ENCODE measurements around the gene SHISA2.

GRCh38 chr13:26046639-26047038, 5.2 kb downstream of the SHISA2 start:
- no peak for TF ChIP-seq CTCF (IDR thresholded peaks at IDR 0.05; ENCODE audit: low read depth, low read length, missing input control)
- no peak for TF ChIP-seq REST (IDR thresholded peaks at IDR 0.05)
- no peak for TF ChIP-seq EGR1 (IDR thresholded peaks at IDR 0.05; ENCODE audit: low read depth in 2 of 2)
- no peak for TF ChIP-seq SP1 (IDR thresholded peaks at IDR 0.05)
- TF ChIP-seq GABPA (IDR thresholded peaks at IDR 0.05 in 1 of 2, conservative IDR thresholded peaks at IDR 0.05 in 1 of 2) = no peak
- no peak for TF ChIP-seq JUND (IDR thresholded peaks at IDR 0.05)
- no peak for TF ChIP-seq RXRA (IDR thresholded peaks at IDR 0.05)
- no peak for TF ChIP-seq YY1 (IDR thresholded peaks at IDR 0.05)
- TF ChIP-seq RAD21 (IDR thresholded peaks at IDR 0.05) = no peak

Measured in liver (tissue), 3 donors.